Activated T-cell treated with anti-CD3 and anti-CD28 coated beads for 1 hour (primary cell): Measurements from ENCODE around the gene MAPKAP1.

ENCODE experiments used
- DNase-seq: peaks from one replicate; pipeline ENCODE4 v3.0.0-alpha.2; 2020; ENCODE audit warnings: low read depth

Gene MAPKAP1

GRCh38 chr9:125447202-125447802 lies 259.7 kb downstream of the MAPKAP1 start:
- no peak for DNase-seq

GRCh38 chr9:125446561-125447094 lies 260.4 kb downstream of the MAPKAP1 start:
- DNase-seq: no peak

- DNase-seq: no peak
Observed at GRCh38 chr9:125444956-125445506, 262.0 kb downstream of the MAPKAP1 start.

- DNase-seq: no peak
Observed at GRCh38 chr9:125444166-125444565, 262.8 kb downstream of the MAPKAP1 start.

GRCh38 chr9:125443367-125443766 lies 263.6 kb downstream of the MAPKAP1 start:
- no peak for DNase-seq

GRCh38 chr9:125442452-125442851 lies 264.6 kb downstream of the MAPKAP1 start:
- no peak for DNase-seq

GRCh38 chr9:125440411-125440810 lies 266.6 kb downstream of the MAPKAP1 start:
- no peak for DNase-seq

- no peak for DNase-seq
Observed at GRCh38 chr9:125439434-125440272, 267.4 kb downstream of the MAPKAP1 start.

- DNase-seq: no peak
Observed at GRCh38 chr9:125438506-125439433, 268.2 kb downstream of the MAPKAP1 start.

- DNase-seq: no peak
Observed at GRCh38 chr9:125437771-125438221, 269.2 kb downstream of the MAPKAP1 start.

GRCh38 chr9:125436613-125437443 lies 270.2 kb downstream of the MAPKAP1 start:
- DNase-seq: no peak

GRCh38 chr9:125435776-125436612 lies 271.0 kb downstream of the MAPKAP1 start:
- no peak for DNase-seq

- no peak for DNase-seq
Observed at GRCh38 chr9:125434986-125435775, 271.8 kb downstream of the MAPKAP1 start.

GRCh38 chr9:125433461-125434011 lies 273.5 kb downstream of the MAPKAP1 start:
- no peak for DNase-seq

- DNase-seq: no peak
Observed at GRCh38 chr9:125432715-125433385, 274.2 kb downstream of the MAPKAP1 start.

- no peak for DNase-seq
Observed at GRCh38 chr9:125431741-125432271, 275.2 kb downstream of the MAPKAP1 start.

- no peak for DNase-seq
Observed at GRCh38 chr9:125431012-125431305, 276.0 kb downstream of the MAPKAP1 start.
